SH-SY5Y (cell line): ENCODE results near the gene MLH3.

ENCODE experiments used
- GATA2 ChIP-seq: IDR thresholded peaks from 2 replicates; pipeline ENCODE4 v1.6.1; 2011; ENCODE audit warnings: mild to moderate bottlenecking, low read depth, low read length
- GATA3 ChIP-seq: IDR thresholded peaks from 2 replicates; pipeline ENCODE4 v1.6.1; 2011; ENCODE audit warnings: low read depth, mild to moderate bottlenecking, low read length, moderate library complexity

DNA sequence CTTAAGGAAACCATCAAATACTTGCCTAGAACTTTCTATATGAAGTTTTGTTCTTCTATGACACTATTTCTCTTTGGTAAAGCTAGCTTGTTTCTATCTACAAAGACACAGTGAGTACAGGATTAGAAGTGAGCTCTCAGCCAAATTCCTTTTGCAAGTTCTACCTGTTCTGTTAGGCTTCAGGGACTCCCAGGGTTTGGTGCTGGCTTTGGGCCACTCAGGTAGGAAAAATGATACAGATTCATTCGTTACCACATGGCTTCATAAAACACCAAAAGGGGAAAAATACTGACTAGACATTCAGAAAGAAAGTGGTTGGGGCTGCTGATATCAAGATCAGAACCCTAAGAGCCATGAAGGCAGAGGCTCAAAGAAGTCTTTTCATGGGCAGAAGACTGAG, 32.0 kb upstream of the MLH3 start:
- TF ChIP-seq GATA2 (no peak), GATA3 (no peak)
